Measurements from ENCODE around the gene ABI1.

The ABI1 gene

GRCh38 chr10:26723016-26723415, 137.7 kb downstream of the ABI1 start:
- TF ChIP-seq, protein P1, sequence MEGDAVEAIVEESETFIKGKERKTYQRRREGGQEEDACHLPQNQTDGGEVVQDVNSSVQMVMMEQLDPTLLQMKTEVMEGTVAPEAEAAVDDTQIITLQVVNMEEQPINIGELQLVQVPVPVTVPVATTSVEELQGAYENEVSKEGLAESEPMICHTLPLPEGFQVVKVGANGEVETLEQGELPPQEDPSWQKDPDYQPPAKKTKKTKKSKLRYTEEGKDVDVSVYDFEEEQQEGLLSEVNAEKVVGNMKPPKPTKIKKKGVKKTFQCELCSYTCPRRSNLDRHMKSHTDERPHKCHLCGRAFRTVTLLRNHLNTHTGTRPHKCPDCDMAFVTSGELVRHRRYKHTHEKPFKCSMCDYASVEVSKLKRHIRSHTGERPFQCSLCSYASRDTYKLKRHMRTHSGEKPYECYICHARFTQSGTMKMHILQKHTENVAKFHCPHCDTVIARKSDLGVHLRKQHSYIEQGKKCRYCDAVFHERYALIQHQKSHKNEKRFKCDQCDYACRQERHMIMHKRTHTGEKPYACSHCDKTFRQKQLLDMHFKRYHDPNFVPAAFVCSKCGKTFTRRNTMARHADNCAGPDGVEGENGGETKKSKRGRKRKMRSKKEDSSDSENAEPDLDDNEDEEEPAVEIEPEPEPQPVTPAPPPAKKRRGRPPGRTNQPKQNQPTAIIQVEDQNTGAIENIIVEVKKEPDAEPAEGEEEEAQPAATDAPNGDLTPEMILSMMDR (IDR thresholded peaks at IDR 0.05; ENCODE audit: low read length, missing control alignments): no peak
- no peak overlapping the region for H3K4me3 ChIP-seq (replicated peaks; ENCODE audit: low read depth, low read length)
- DNase-seq (ENCODE audit: low read depth): no peak

DNA sequence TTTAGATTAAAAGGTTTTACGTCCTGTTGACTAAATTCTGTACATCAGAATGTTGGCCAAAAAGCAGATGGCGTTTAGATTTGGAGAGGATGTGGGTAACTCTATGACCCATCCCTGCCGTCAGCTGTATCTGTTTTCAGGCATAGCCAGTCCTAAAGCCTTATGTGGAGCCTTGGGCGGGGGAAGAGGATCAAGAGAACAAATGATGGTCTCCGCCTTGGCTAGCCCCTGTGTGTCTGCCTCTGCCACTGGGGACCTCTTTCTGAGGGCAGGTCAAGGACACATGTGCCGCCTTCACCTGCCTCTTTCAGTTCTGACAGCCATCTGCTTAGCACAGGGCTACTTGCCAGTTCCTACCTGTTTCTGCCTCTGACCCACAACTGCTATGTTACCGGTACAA, 139.2 kb downstream of the ABI1 start:
- H3K4me3 ChIP-seq (replicated peaks; ENCODE audit: low read depth, low read length): no peak overlapping the region
- no peak for DNase-seq (ENCODE audit: low read depth)
- TF ChIP-seq, protein P1 (IDR thresholded peaks at IDR 0.05; ENCODE audit: low read length, missing control alignments): no peak

GRCh38 chr10:26717476-26717875, 143.3 kb downstream of the ABI1 start:
- DNase-seq (ENCODE audit: low read depth): no peak
- H3K4me3 ChIP-seq (replicated peaks; ENCODE audit: low read depth, low read length): no peak overlapping the region
- TF ChIP-seq, protein P1 (IDR thresholded peaks at IDR 0.05; ENCODE audit: low read length, missing control alignments): no peak

DNA sequence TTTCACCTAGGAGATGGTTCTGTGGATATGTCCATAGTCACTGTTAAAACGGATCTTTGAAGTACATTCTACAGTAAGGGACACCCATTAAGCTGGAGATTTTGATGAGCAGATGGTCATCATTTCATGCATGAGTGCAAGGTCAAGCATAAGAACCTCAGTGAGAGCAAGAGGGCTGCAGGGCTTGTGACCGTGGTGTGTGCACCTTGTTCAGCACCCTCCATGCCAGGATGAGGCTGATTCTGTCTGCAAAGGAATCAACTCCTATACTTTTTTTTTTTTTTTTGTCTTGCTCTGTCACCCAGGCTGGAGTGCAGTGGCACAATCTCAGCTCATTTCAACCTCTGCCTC, 145.6 kb downstream of the ABI1 start:
- DNase-seq (ENCODE audit: low read depth): no peak
- H3K4me3 ChIP-seq (replicated peaks; ENCODE audit: low read depth, low read length): no peak overlapping the region
- TF ChIP-seq, protein P1 (IDR thresholded peaks at IDR 0.05; ENCODE audit: low read length, missing control alignments): no peak

GRCh38 chr10:26714415-26715136, 146.2 kb downstream of the ABI1 start:
- no peak overlapping the region for H3K4me3 ChIP-seq (replicated peaks; ENCODE audit: low read depth, low read length)
- no peak for DNase-seq (ENCODE audit: low read depth)
- TF ChIP-seq, protein P1 (IDR thresholded peaks at IDR 0.05; ENCODE audit: low read length, missing control alignments): no peak

DNA sequence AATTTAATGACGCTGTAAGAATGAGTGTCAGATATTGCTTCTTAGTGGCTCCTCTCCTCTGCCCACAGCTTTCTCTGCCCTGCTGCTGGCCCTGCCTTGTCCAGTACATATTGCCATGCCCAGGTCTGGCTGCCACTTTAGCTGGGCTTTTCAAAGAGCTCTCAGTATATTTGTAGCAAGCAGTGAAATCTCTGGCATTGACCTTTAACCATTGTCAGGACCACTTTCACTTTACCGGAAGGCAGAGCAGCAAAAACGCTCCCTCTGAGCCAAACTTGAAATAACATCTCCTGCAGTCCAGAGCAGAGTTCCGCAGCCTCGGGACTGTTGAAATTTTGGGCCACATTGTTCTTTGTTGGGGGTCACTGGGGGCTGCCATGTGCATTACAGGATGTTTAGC, 149.4 kb downstream of the ABI1 start:
- TF ChIP-seq, protein P1 (IDR thresholded peaks at IDR 0.05; ENCODE audit: low read length, missing control alignments): no peak
- H3K4me3 ChIP-seq (replicated peaks; ENCODE audit: low read depth, low read length): no peak overlapping the region
- no peak for DNase-seq (ENCODE audit: low read depth)

DNA sequence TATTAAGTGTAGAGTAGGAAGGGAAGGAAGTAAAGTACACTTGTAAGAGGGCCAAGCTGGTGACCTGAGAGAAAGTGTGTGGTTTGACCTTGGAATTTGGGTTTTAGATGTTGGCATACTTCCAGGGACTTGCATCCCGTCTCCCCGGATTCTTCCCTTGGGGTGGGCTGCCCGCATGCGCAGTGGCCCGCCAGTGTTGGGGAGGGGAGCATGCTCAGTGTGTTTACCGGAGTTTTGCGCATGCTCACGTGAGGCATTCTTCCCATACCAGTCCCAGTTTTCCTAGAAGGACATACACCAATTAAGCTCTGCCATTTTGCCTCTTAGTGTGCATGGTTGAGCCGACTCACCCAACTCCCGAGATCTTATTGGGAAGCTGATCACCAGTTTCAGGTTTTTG, 153.8 kb downstream of the ABI1 start:
- no peak for DNase-seq (ENCODE audit: low read depth)

More for the DNA sequence above, 153.8 kb downstream of the ABI1 start:
- H3K4me3 ChIP-seq (replicated peaks; ENCODE audit: low read depth, low read length): no peak overlapping the region
- TF ChIP-seq, protein P1 (IDR thresholded peaks at IDR 0.05; ENCODE audit: low read length, missing control alignments): no peak

Measured in fibroblast of pulmonary artery (primary cell).